MM.1S (cell line): ENCODE measurements around the gene APBB2.

ENCODE experiments used
- EZH2 ChIP-seq: fragments of 300-600 bp; sonication (generic); optimal IDR thresholded peaks from 2 replicates; pipeline ENCODE3; 2017; ENCODE audit warnings: low read depth, mild to moderate bottlenecking, antibody characterized with exemption, low read length, mixed read lengths
- EZH2phosphoT487 ChIP-seq: fragments of 300-600 bp; sonication (generic); IDR thresholded peaks from 2 replicates; pipeline ENCODE4 v1.6.1; 2018; ENCODE audit warnings: antibody characterized with exemption, low read length
- TF ChIP-seq, protein P1 (sequence below): fragments of 300-600 bp; sonication (generic); IDR thresholded peaks from 2 replicates; pipeline ENCODE4 v1.5.1; 2016; ENCODE audit warnings: antibody characterized with exemption, low read length, mixed read lengths

DNA sequence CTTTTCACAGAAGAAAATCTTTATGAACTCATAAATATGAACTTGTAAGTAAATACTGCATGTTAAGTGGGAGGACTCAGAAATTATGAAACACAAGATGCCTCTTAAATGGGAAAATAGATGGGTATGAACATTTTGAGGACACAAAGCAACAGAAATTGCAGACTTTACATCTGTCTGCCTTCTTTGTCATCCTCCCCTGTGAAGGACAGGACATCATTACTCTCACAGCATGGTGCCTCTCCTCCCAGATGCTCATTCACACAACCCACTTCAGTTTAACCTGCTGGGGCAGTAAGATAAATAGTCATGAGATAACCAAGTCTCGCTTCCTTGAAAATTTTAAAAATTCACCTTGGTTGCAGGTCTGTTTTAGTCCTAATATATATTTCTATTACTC lies 144.5 kb downstream of the APBB2 start:
- no peak for TF ChIP-seq EZH2
- TF ChIP-seq, protein P1, sequence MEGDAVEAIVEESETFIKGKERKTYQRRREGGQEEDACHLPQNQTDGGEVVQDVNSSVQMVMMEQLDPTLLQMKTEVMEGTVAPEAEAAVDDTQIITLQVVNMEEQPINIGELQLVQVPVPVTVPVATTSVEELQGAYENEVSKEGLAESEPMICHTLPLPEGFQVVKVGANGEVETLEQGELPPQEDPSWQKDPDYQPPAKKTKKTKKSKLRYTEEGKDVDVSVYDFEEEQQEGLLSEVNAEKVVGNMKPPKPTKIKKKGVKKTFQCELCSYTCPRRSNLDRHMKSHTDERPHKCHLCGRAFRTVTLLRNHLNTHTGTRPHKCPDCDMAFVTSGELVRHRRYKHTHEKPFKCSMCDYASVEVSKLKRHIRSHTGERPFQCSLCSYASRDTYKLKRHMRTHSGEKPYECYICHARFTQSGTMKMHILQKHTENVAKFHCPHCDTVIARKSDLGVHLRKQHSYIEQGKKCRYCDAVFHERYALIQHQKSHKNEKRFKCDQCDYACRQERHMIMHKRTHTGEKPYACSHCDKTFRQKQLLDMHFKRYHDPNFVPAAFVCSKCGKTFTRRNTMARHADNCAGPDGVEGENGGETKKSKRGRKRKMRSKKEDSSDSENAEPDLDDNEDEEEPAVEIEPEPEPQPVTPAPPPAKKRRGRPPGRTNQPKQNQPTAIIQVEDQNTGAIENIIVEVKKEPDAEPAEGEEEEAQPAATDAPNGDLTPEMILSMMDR: no peak
- TF ChIP-seq EZH2phosphoT487: no peak
